Heart right ventricle (tissue), 16 donors: ENCODE measurements around the gene BCL2. TPM values are rescaled to one million over a fixed set of nuclear protein-coding genes. Genes with fewer than 3 reads are reported as not detected.

Experiments used
- ATAC-seq, 8 donors: fragments of 200-7000 bp; cut with Tn5 transposase; one replicate each; pipeline ENCODE4 v1.9.1; 2020; ENCODE audit warnings: mild to moderate bottlenecking in 8 of 8, moderate library complexity in 8 of 8, moderate number of reproducible peaks in 1 of 8
- DNase-seq, 2 donors: peaks; one replicate each; pipeline ENCODE4 v3.0.0-alpha.2; 2020
- H3K27ac ChIP-seq, 10 donors: fragments of 200-600 bp; sonication (generic) in 2 of 10; one replicate each; pipeline versions ENCODE4 v1.5.0 to v1.8.0; 2020 to 2022; ENCODE audit warnings: mild to moderate bottlenecking in 3 of 10
- H3K27me3 ChIP-seq, 7 donors: fragments of 200-600 bp; one replicate each; pipeline ENCODE4 v1.8.0; 2021 to 2022; ENCODE audit warnings: mild to moderate bottlenecking in 2 of 7
- H3K36me3 ChIP-seq, 9 donors: fragments of 200-600 bp; sonication (generic) in 1 of 9; one replicate each; pipeline versions ENCODE4 v1.5.0 to v1.8.0; 2020 to 2022; ENCODE audit warnings: mild to moderate bottlenecking in 2 of 9
- H3K4me1 ChIP-seq, 9 donors: fragments of 200-600 bp; sonication (generic) in 1 of 9; one replicate each; pipeline versions ENCODE4 v1.5.0 to v1.8.0; 2020 to 2022; ENCODE audit warnings: mild to moderate bottlenecking in 4 of 9
- H3K4me3 ChIP-seq, 10 donors: fragments of 200-600 bp; sonication (generic) in 2 of 10; one replicate each; pipeline versions ENCODE4 v1.5.0 to v1.8.0; 2020 to 2022; ENCODE audit warnings: mild to moderate bottlenecking in 7 of 10, moderate library complexity in 2 of 10
- H3K9me3 ChIP-seq, 11 donors: fragments of 200-600 bp in 10 of 11; sonication (generic) in 2 of 11; one replicate each; pipeline versions ENCODE4 v1.5.0 to v1.8.0; 2013 to 2022; ENCODE audit warnings: mild to moderate bottlenecking in 2 of 11, control low read depth in 1 of 11, moderate library complexity in 1 of 11
- WGBS, 2 donors: extraction: QIAGEN DNeasy Blood & Tissue Kit; methylation state at CpG; one replicate each; pipeline ENCODE4 v1.1.7; 2013; ENCODE audit warnings: inconsistent platforms in 1 of 2; 5-methylcytosine and 5-hydroxymethylcytosine counted together
- intact Hi-C, 10 donors: fragments of 100-400 bp; cut with DNase I; formaldehyde crosslinking; loops; one replicate each; pipeline versions ENCODE4 v1.11.1 to v1.14.2; 2022
- polyA plus RNA-seq, 2 donors: library from polyadenylated mRNA; stranded (reverse); fragments of 200-250 nt; gene quantifications; one replicate each; pipeline ENCODE4 v1.2.3, GENCODE V29; 2013
- total RNA-seq, 10 donors: library from RNA; stranded (reverse); fragmentation: NEBNext Ultra II Directional in 3 of 10; extraction: Animal tissue kit (Norgen Biotek cat#: 25700) in 3 of 10; gene quantifications; one replicate each; pipeline versions ENCODE4 v1.2.1 to v1.2.4, GENCODE V29; 2021 to 2023
- TF ChIP-seq, protein P1 (sequence below), 9 donors: fragments of 200-600 bp; sonication (generic) in 2 of 9; IDR thresholded peaks; one replicate each; pipeline versions ENCODE4 v1.5.0 to v1.8.0; 2021 to 2022; ENCODE audit warnings: antibody characterized with exemption in 9 of 9, mild to moderate bottlenecking in 5 of 9, moderate library complexity in 1 of 9
- donor health status: Arrhythmogenic right ventricular cardiomyopathy.
- donor health status: ischemic (EF 13 %, LVEDD 7.1; RV severe dilation, severe dysfunction).
- donor health status: healthy with polysubstance abuse.
- donor health status: DM: no; HTN: yes; CAD: no.
- donor health status: DM: no; HTN: no; CAD: no.
- donor health status: ischemic (EF 25% LVEDD 6.9; RV normal size, moderate dysfunction).
- donor health status: ischemic (EF 25% LVEDD 5.7; RV mildly dilated, moderate dysfunction).
- donor health status: healthy.
- donor health status: DM: yes; HTN: yes; CAD: no.
- donor health status: Ischemic cardiomyopathy.
- donor health status: ischemic (EF 35%, LVEDD 5.7; RV mildly dilated, moderate dysfunction).
- donor health status: nonischemic (EF 11% LVEDD 7.7; RV severe dilation, severe dysfunction).
- donor health status: DM: yes; HTN: yes; CAD: no.
- donor health status: PGD.
- donor health status: ischemic (EF 29% LVEDD 5.4; RV normal size, mild dysfunction).
- donor health status: nonischemic (EF 23%, LVEDD 6.1; RV moderate dilation, normal function).

The BCL2 gene
- total and polyA plus RNA-seq, 12 donors, result 1.5 to 23.1 (median 9.6) TPM

- no peaks in the 10 kb centered on the region for H3K27me3 ChIP-seq
- H3K36me3 ChIP-seq, result no peaks in the 10 kb centered on the region
- no peaks in the 10 kb centered on the region for H3K9me3 ChIP-seq
- TF ChIP-seq, protein P1, sequence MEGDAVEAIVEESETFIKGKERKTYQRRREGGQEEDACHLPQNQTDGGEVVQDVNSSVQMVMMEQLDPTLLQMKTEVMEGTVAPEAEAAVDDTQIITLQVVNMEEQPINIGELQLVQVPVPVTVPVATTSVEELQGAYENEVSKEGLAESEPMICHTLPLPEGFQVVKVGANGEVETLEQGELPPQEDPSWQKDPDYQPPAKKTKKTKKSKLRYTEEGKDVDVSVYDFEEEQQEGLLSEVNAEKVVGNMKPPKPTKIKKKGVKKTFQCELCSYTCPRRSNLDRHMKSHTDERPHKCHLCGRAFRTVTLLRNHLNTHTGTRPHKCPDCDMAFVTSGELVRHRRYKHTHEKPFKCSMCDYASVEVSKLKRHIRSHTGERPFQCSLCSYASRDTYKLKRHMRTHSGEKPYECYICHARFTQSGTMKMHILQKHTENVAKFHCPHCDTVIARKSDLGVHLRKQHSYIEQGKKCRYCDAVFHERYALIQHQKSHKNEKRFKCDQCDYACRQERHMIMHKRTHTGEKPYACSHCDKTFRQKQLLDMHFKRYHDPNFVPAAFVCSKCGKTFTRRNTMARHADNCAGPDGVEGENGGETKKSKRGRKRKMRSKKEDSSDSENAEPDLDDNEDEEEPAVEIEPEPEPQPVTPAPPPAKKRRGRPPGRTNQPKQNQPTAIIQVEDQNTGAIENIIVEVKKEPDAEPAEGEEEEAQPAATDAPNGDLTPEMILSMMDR (IDR thresholded peaks at IDR 0.05), result no peak
- H3K4me3 ChIP-seq, result no peak overlapping the region
- ATAC-seq (no peak), DNase-seq (no peak)
- 83 to 92% methylated on average over 3 of the region's 3 CpGs for WGBS, 2 donors
- peaks cover 0 to 6% (median 4%) of the 10 kb centered on the region in 9 donors for H3K4me1 ChIP-seq
- intact Hi-C loops, result no loop called here
- no peak overlapping the region for H3K27ac ChIP-seq
Observed at GRCh38 chr18:63106727-63107126, 212.8 kb downstream of the BCL2 start.

DNA sequence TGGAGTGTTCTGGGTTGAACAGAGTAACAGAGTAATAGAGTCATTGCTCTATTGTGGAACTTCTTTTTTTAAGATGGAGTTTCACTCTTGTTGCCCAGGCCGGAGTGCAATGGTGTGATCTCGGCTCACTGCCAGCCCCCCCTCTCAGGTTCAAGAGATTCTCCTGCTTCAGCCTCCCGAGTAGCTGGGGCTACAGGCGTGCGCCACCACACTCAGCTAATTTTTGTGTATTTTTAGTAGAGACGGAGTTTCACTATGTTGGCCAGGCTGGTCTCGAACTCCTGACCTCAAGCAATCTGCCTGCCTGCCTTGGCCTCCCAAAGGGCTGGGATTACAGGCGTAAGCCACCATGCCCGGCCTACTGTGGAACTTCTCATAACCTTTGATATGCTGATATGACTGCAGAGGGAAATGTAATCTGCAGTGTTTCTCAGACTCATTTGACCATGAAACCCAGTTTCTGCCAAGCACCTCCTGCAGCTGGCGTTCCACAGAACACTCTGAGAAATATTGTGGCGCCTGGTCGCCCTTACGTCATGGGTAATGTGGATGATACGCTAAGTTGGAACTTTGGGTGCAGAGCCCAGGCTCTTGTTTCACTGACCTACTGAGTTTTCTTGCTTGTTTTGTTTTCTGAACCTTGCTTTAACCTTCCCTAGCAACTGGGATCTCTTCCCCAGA lies 213.8 kb downstream of the BCL2 start:
- no peak overlapping the region for H3K27ac ChIP-seq
- no peaks in the 10 kb centered on the region for H3K9me3 ChIP-seq
- ATAC-seq (no peak), DNase-seq (no peak)
- H3K36me3 ChIP-seq, result no peaks in the 10 kb centered on the region
- H3K4me1 ChIP-seq, result peaks cover 0 to 6% (median 0%) of the 10 kb centered on the region in 9 donors
- no peak overlapping the region for H3K4me3 ChIP-seq
- TF ChIP-seq, protein P1 (IDR thresholded peaks at IDR 0.05), result no peak
- intact Hi-C loops, result no loop called here
- 96 to 98% methylated on average over 14 of the region's 14 CpGs for WGBS, 2 donors
- H3K27me3 ChIP-seq, result no peaks in the 10 kb centered on the region

- intact Hi-C loops, result no loop called here
Observed at GRCh38 chr18:63104868-63105267, 214.7 kb downstream of the BCL2 start.

DNA sequence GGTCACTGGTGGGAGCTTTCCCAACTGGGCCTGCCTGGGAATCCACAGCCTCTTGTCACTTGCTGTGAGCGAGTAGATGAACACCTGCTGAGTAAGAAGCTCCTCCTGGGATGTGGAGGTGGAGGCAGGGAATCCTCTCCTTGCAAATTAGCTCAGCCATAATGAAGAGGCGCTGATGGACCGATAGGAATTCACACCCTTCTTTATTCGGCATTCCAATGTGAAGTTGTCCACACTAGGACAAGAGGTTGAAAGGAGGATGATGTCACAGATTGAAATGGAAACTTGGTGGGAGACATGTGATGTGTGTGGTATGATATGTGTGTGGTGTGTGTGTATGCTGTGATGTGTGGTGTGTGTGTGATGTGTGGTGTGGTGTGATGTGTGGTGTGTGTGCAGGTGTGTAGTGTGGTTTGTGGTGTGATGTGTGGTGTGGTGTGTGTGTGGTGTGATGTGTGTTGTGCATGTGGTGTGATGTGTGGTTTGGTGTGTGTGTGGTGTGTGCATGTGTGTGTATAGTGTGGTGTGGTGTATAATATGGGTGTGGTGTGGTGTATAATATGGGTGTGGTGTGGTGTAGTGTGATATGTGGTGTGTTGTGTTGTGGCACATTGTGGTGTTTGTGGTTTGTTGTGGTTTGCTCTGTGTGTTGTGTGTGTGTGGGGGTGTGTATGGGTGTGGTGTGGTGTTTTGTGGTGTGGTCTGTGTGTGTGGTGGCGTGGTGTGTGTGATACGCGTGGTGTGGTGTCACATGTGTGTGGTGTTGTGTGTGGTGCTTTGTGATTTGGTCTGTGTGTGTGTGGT lies 216.4 kb downstream of the BCL2 start:
- Histone ChIP-seq H3K4me1 (peaks cover 0 to 22% (median 11%) of the 10 kb centered on the region in 9 donors), H3K4me3 (no peak overlapping the region), H3K27me3 (no peaks in the 10 kb centered on the region), H3K36me3 (no peaks in the 10 kb centered on the region), H3K27ac (no peak overlapping the region), H3K9me3 (no peaks in the 10 kb centered on the region)
- DNase-seq (no peak), ATAC-seq (no peak)
- TF ChIP-seq, protein P1 (IDR thresholded peaks at IDR 0.05), result no peak
- 68 to 72% methylated on average over 7 of the region's 7 CpGs for WGBS, 2 donors
- intact Hi-C loops, result no loop called here

More at GRCh38 chr18:63104868-63105267, 214.7 kb downstream of the BCL2 start:
- no peak for ATAC-seq
- Histone ChIP-seq H3K9me3 (no peaks in the 10 kb centered on the region), H3K36me3 (no peaks in the 10 kb centered on the region), H3K4me3 (no peak overlapping the region), H3K27ac (no peak overlapping the region), H3K4me1 (peaks cover 0 to 10% (median 5%) of the 10 kb centered on the region in 9 donors), H3K27me3 (no peaks in the 10 kb centered on the region)
- TF ChIP-seq, protein P1 (IDR thresholded peaks at IDR 0.05), result no peak
- 97% methylated on average over 12 of the region's 12 CpGs for WGBS, 2 donors
- no peak for DNase-seq
